Posterior vena cava (tissue), 2 donors: ENCODE results near the gene HSF5. TPM values are rescaled to one million over a fixed set of nuclear protein-coding genes. Genes with fewer than 3 reads are reported as not detected.
A peak's percentile ranks its signal among the peaks of the same experiment; 100 is the strongest.

Experiments used
- DNase-seq: peaks from one replicate; pipeline ENCODE4 v3.0.0-alpha.2; 2020; ENCODE audit warnings: low spot score
- intact Hi-C, 2 donors: fragments of 100-400 bp; cut with DNase I; formaldehyde crosslinking; loops; one replicate each; pipeline versions ENCODE4 v1.14.1 to v1.14.2; 2022 to 2023
- long read RNA-seq, 2 donors: library from polyadenylated mRNA; unstranded; transcript quantifications; one replicate each; pipeline ENCODE4 v2.0.0, GENCODE V29; 2020 to 2021
- total RNA-seq, 2 donors: library from RNA; stranded (reverse); fragmentation: NEBNext Ultra II Directional; extraction: Animal tissue kit (Norgen Biotek cat#: 25700); gene quantifications; one replicate each; pipeline ENCODE4 v1.2.1, GENCODE V29; 2021
- donor health status: DM: yes; HTN: yes; CAD: no.
- donor health status: DM: yes; HTN: yes; CAD: no.

HSF5 gene, protein sequence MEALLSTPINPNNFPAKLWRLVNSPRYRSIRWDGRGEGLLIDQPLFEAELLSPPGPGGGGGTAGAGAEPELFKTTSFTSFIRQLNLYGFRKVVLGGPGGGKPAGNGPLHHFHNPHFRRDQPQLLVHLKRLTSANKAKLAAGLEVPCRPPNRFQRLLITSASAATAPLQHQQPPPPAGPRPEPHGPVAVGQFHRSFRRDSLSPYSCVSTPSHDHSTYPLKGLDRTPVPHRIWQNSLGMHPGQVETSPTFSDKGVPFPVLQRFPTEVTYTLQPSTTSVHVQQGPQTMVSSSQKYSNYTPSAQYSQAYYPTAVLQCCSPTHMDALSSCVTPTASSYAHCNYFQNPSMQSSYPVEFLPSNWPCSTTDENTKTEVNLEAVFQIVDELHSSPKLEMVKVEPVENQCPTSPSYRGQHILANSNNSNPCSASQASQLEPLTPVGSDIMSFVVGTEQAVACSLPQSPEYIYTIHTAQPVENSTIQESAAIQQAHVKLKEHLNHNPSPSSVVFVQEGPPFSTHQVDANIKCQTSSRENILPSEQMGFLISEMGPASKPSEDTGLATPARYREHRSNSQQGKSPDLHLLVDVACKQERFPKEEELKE
- total RNA-seq, result under 1 TPM in 1 of 2 donors, not detected in 1; 0.05 TPM
- long read RNA-seq, donor 1, result 0 reads
- long read RNA-seq, donor 2, result 0 reads

DNA sequence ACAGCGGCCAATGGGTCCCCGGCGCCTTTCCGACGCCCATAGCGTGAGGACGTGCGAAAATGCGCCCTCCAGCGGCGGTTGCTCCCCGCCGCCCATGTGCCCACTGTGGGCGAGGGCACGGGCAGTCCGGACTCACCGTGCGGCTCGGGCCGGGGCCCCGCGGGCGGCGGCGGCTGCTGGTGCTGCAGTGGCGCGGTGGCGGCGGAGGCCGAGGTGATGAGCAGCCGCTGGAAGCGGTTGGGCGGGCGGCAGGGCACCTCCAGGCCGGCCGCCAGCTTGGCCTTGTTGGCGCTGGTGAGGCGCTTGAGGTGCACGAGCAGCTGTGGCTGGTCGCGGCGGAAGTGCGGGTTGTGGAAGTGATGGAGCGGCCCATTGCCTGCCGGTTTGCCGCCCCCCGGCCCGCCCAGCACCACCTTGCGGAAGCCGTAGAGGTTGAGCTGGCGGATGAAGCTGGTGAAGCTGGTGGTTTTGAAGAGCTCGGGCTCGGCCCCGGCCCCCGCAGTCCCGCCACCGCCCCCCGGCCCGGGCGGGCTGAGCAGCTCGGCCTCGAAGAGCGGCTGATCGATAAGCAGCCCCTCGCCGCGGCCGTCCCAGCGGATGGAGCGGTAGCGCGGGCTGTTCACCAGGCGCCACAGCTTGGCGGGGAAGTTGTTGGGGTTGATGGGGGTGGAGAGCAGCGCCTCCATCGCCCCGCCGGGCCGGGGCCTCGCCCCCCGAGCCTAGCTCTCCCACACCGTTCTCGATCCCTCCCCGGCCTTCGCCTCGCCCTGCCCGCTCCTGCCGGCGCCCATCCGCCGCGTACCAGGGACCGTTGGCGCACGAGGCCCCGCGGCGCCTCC is at the start of gene HSF5:
Gene HSF5 (minus strand): TSS at position 820 of the 839 bp plus-strand sequence. CDS start 134 bp downstream, at position 686.
- intact Hi-C loops, result no loop called here
- peak; percentile 87 for DNase-seq

DNA sequence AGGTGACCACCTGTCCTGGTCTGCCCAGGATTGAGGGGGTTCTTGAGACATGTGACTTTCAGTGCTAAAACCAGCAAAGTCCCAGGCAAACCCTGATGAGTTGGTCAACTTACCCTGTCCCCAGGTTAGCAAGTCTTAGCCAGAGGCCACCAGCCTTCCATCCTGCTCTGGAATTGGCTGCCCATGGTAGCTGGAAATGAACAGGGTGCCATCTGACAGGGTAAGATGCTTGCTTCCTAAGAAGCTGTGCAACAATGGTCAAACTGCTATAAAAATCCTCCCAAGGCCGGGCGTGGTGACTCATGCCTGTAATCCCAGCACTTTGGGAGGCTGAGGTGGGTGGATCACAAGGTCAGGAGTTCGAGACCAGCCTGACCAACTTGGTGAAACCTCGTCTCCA is 49.1 kb upstream of the HSF5 start:
- intact Hi-C loops, result no loop called here

GRCh38 chr17:58536542-58536941 is 48.3 kb upstream of the HSF5 start:
- intact Hi-C loops, result no loop called here
- DNase-seq, result no peak

More for the DNA sequence above, 49.1 kb upstream of the HSF5 start:
- DNase-seq, result no peak

GRCh38 chr17:58535431-58535830 is 47.2 kb upstream of the HSF5 start:
- intact Hi-C loops, result no loop called here
- no peak for DNase-seq

GRCh38 chr17:58534901-58535421 is 46.8 kb upstream of the HSF5 start:
- no peak for DNase-seq
- intact Hi-C loops, result no loop called here

DNA sequence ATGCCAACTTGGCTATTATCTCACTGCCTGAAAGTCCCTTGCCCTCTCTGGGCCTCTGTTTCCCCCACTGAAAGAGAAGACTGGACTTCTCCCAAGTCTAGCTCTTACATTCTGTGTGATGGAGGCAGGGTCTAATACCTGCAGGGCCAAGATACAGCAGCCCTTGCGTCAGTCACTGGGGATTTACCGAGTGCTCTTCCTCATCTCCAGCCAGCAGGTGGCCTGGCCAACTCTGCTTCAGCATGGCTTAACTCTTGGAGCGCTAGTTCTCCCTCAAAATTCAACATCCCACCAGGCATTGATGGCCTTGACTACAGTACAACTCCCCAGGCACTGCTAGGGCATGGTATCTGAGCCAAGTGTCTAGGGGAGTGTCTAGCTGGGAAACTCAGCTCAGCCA is 46.1 kb upstream of the HSF5 start:
- DNase-seq, result no peak
- intact Hi-C loops, result no loop called here

DNA sequence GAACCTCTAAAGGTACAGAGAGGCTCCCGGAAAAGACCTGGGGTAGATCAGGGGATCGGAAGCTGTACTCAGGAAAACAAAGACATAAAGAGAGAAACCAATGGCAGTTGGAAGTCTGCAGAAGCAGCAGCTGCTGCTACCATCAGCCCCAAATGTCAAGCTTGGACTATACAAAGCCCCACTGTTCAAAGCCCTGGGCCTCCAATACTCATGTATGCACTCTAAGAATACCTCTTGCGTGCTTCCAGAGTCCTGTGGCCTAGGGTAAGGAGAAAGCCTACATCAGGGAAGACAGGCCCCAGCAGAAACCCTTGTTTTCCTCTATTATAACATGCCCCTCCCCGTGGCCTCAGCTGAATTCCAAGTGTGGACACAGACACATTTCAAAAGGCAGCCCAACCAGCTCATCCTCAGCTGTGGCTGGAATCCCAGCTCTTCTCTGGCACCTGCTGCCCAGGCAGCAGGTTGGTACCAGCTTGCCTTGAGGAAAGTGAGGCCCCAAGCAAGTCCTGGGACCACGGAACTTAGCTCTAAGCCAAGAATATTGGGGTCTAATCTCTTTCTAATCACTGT is 45.5 kb upstream of the HSF5 start:
- intact Hi-C loops, result no loop called here
- DNase-seq, result no peak

DNA sequence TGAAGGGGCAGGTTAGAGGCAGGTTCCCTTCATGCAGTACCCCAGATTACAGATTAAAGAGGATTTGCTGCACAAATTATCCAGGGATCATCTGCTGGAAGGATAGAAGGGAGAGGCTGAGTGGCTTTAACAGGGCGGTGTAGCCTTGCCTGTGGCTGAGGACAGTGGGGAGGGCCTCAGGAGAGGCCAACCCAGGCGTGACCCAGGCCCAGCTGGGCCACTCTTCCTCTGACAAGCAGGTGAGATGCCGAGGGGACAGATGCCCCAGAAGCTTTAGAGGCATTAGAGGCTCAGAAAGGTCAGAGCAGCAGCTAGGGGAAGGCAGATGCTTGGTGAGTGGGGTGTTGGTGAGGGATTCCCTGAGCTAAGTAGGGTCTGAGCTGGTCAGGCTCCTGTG is 44.3 kb upstream of the HSF5 start:
- intact Hi-C loops, result no loop called here
- DNase-seq, result no peak

- no peak for DNase-seq
- intact Hi-C loops, result no loop called here
Observed at GRCh38 chr17:58531661-58532554, 43.7 kb upstream of the HSF5 start.

DNA sequence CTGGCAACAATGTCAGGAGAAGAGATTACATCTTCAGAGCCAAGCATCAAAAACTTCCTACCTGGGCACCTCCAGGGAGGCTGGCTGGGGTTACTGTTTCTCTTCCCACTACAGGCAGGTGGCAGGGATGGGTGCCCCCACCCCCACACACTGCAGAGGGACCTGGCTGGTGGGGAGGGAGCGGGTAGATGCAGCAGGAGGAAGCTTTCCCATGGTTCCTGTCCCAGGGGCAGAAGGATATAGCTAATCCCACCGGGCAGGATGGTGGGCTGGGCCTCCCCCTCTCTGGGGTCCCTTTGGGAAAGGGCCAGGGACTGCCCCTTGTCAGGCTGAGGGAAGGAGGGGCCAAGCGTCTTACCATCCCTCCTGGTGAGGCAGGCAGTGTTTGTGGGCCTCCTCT is 42.9 kb upstream of the HSF5 start:
- intact Hi-C loops, result no loop called here
- no peak for DNase-seq

DNA sequence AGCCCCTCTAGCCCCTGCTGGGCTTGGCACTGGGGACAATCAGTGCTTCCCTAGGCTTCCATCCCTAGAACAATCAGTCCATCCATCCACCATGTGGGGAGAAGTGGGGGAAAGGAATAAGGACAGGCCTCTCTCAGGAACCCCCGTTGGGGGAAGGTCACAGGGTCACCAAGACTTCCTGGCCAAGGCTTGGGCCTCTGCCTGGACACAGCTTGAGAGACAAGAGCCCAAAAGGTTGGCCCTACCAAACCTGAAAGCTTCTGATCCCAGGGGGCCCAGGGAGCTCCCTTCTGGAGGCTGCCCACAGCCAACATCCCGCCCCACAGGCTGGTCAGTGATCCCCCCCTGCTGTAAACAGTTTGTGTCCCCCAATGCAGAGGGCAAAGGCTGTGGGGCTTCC is 42.4 kb upstream of the HSF5 start:
- DNase-seq, result no peak
- intact Hi-C loops, result no loop called here

GRCh38 chr17:58529275-58529674 is 41.1 kb upstream of the HSF5 start:
- DNase-seq, result no peak
- intact Hi-C loops, result no loop called here

DNA sequence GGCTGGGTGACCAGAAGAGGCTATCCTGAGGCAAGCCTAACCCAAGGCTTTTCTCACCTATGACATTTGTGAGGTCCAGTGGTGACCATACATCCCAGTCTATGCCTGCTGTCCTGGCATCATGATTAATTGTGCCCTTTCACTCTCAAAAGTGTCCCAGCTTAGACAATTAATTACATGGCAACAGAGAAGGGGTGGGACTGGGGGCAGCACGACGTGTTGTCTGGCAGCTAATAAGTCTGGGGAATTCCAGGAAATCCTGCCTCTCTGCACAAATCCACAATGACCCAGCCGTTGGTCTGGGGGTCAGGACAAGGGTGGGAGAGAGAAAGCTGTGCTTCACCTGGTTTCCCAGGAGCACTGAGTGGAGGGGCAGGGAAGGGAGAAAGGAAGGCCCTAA is 40.2 kb upstream of the HSF5 start:
- no peak for DNase-seq
- intact Hi-C loops, result no loop called here

- no peak for DNase-seq
- intact Hi-C loops, result no loop called here
Observed at GRCh38 chr17:58527949-58528348, 39.7 kb upstream of the HSF5 start.

DNA sequence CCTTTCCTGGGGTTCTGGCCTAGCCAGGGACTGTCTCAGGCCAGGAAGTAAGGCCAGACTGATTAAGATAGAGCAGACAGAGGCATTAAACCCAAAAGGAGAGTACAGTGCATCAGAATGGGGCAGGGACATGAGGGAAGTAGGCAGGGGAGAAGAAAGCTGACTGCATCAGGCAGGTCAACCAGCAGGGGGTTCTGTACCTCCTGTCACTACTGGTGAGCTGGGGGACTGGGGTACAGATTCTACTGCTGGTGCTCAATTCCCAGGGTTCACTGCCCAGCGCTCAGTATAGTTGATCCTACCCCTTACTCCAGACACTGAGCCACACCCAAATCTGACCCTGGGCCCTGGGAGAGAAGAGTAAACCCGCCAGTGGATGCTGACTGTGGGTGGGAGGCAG is 39.1 kb upstream of the HSF5 start:
- intact Hi-C loops, result no loop called here
- no peak for DNase-seq

DNA sequence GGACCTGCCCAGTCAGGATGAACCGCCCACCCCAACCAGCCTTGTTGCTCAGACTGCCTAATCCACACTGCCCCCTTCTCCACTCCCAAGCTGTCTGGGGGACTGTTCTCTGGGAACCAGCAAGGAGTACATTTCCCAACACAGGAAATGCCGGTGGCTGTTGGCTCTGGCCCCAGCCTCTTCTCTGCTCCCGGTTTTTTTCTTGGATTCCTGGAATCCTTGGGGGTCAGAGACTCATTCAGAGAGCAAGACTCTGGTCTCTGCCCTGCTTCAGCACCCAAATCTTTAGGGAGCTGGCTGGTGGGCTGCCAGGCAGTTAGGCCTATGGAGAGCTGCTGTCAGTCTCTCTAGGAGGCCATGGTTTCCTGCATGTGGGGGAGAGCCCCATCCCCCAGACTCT is 37.0 kb upstream of the HSF5 start:
- DNase-seq, result peak; percentile 91
- intact Hi-C loops, result no loop called here

- intact Hi-C loops, result loop anchor here in 1 of 2 donors (5.0 kb wide), 1 partner anchor 481 kb away; no protein-coding TSS in a partner anchor
- peak; percentile 60 for DNase-seq
Observed at GRCh38 chr17:58521680-58522079, 33.5 kb upstream of the HSF5 start.

- peak; percentile 77 for DNase-seq
- intact Hi-C loops, result loop anchor here in 1 of 2 donors (5.0 kb wide), 1 partner anchor 481 kb away; no protein-coding TSS in a partner anchor
Observed at GRCh38 chr17:58520843-58521430, 32.7 kb upstream of the HSF5 start.
